ENCODE data around the gene ITGB1.

GRCh38 chr10:32922170-32922569 lies 35.9 kb downstream of the ITGB1 start:
- TF ChIP-seq POLR2A (IDR thresholded peaks at IDR 0.05; ENCODE audit: low read depth, low read length): no peak
- no peak for TF ChIP-seq LARP7 (IDR thresholded peaks at IDR 0.05)
- TF ChIP-seq, protein P1, sequence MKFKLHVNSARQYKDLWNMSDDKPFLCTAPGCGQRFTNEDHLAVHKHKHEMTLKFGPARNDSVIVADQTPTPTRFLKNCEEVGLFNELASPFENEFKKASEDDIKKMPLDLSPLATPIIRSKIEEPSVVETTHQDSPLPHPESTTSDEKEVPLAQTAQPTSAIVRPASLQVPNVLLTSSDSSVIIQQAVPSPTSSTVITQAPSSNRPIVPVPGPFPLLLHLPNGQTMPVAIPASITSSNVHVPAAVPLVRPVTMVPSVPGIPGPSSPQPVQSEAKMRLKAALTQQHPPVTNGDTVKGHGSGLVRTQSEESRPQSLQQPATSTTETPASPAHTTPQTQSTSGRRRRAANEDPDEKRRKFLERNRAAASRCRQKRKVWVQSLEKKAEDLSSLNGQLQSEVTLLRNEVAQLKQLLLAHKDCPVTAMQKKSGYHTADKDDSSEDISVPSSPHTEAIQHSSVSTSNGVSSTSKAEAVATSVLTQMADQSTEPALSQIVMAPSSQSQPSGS (IDR thresholded peaks at IDR 0.05; ENCODE audit: low read length): no peak
- no peak for TF ChIP-seq ZNF274 (IDR thresholded peaks at IDR 0.05; ENCODE audit: insufficient read depth, insufficient read length)
